MM.1S (cell line): ENCODE measurements around the gene FBN3.
"Not testable (repeated sequence)": the region's sequence is repeated elsewhere in the genome, so short reads cannot be mapped to it uniquely, and the experiment has no call there.

Experiments used
- DNase-seq: peaks from one replicate; pipeline ENCODE4 v3.0.0-alpha.2; 2015
- H2AFZ ChIP-seq: fragments of 300-600 bp; sonication (generic); 2 replicates; pipeline ENCODE4 v1.6.0; 2016; ENCODE audit warnings: antibody characterized with exemption, low read length
- H3F3A ChIP-seq: fragments of 300-600 bp; sonication (generic); 2 replicates; pipeline ENCODE4 v1.6.1; 2016; ENCODE audit warnings: mild to moderate bottlenecking, antibody characterized with exemption, low read length, moderate library complexity, mixed read lengths; ENCODE audit not compliant: insufficient read depth
- H3K27ac ChIP-seq: fragments of 300-600 bp; sonication (generic); 2 replicates; pipeline ENCODE4 v1.5.1; 2016; ENCODE audit warnings: mild to moderate bottlenecking, low read length
- H3K27me3 ChIP-seq: fragments of 300-600 bp; sonication (generic); replicated peaks from 2 replicates; pipeline ENCODE4 v1.6.0; 2016; ENCODE audit warnings: low read length; ENCODE audit not compliant: insufficient read depth
- H3K36me3 ChIP-seq: fragments of 300-600 bp; sonication (generic); replicated peaks from 2 replicates; pipeline ENCODE4 v1.6.1; 2016; ENCODE audit warnings: mild to moderate bottlenecking, low read length, mixed read lengths; ENCODE audit not compliant: insufficient read depth
- H3K4me1 ChIP-seq: fragments of 300-600 bp; sonication (generic); 2 replicates; pipeline ENCODE4 v1.6.1; 2016; ENCODE audit warnings: low read length, mixed read lengths
- H3K4me2 ChIP-seq: fragments of 300-600 bp; sonication (generic); 2 replicates; pipeline ENCODE4 v1.6.0; 2016; ENCODE audit warnings: low read depth, low read length
- H3K4me3 ChIP-seq: fragments of 300-600 bp; sonication (generic); 2 replicates; pipeline ENCODE4 v1.5.1; 2016; ENCODE audit warnings: low read length, mixed read lengths
- H3K79me2 ChIP-seq: fragments of 300-600 bp; sonication (generic); 2 replicates; pipeline ENCODE4 v1.6.1; 2016; ENCODE audit warnings: mixed run types, low read length, mixed read lengths
- H3K9ac ChIP-seq: fragments of 300-600 bp; sonication (generic); 2 replicates; pipeline ENCODE4 v1.6.1; 2016; ENCODE audit warnings: low read length, mixed read lengths
- H3K9me2 ChIP-seq: fragments of 300-600 bp; sonication (generic); replicated peaks from 2 replicates; pipeline ENCODE4 v1.6.1; 2016; ENCODE audit warnings: mild to moderate bottlenecking, low read length, mixed read lengths; ENCODE audit not compliant: insufficient read depth
- H3K9me3 ChIP-seq: fragments of 300-600 bp; sonication (generic); replicated peaks from 2 replicates; pipeline ENCODE4 v1.6.1; 2016; ENCODE audit warnings: mild to moderate bottlenecking, low read length, mixed read lengths; ENCODE audit not compliant: insufficient read depth
- H4K20me1 ChIP-seq: fragments of 300-600 bp; sonication (generic); 2 replicates; pipeline ENCODE4 v1.6.1; 2016; ENCODE audit warnings: mild to moderate bottlenecking, low read length, moderate library complexity, mixed read lengths; ENCODE audit not compliant: insufficient read depth
- CTCF ChIP-seq: fragments of 300-600 bp; sonication (generic); IDR thresholded peaks from 2 replicates; pipeline ENCODE4 v1.5.1; 2016; ENCODE audit warnings: antibody characterized with exemption, low read length, mixed read lengths
- EZH2 ChIP-seq: fragments of 300-600 bp; sonication (generic); optimal IDR thresholded peaks from 2 replicates; pipeline ENCODE3; 2017; ENCODE audit warnings: low read depth, mild to moderate bottlenecking, antibody characterized with exemption, low read length, mixed read lengths
- EZH2phosphoT487 ChIP-seq: fragments of 300-600 bp; sonication (generic); IDR thresholded peaks from 2 replicates; pipeline ENCODE4 v1.6.1; 2018; ENCODE audit warnings: antibody characterized with exemption, low read length

Gene FBN3

GRCh38 chr19:8155318-8155717 is 5.9 kb upstream of the FBN3 start:
- H2AFZ ChIP-seq, result no peak overlapping the region
- H3K79me2 ChIP-seq, result no peaks in the 10 kb centered on the region
- H3K27ac ChIP-seq, result no peak overlapping the region
- DNase-seq, result no peak
- no peaks in the 10 kb centered on the region for H3K36me3 ChIP-seq
- TF ChIP-seq EZH2phosphoT487, result no peak
- no peak for TF ChIP-seq CTCF
- no peak for TF ChIP-seq EZH2
- H3F3A ChIP-seq, result no peaks in the 10 kb centered on the region
- no peak overlapping the region for H3K4me2 ChIP-seq
- no peaks in the 10 kb centered on the region for H4K20me1 ChIP-seq
- no peak overlapping the region for H3K4me3 ChIP-seq
- peaks cover 75% of the 10 kb centered on the region for H3K27me3 ChIP-seq
- H3K4me1 ChIP-seq, result no peaks in the 10 kb centered on the region
- no peak overlapping the region for H3K9ac ChIP-seq
- H3K9me3 ChIP-seq, result no peaks in the 10 kb centered on the region
- H3K9me2 ChIP-seq, result no peaks in the 10 kb centered on the region

- not testable (repeated sequence) for H3K36me3 ChIP-seq, DNase-seq, H3K4me1 ChIP-seq, H3K79me2 ChIP-seq, H3K4me2 ChIP-seq, H3K9me2 ChIP-seq, H2AFZ ChIP-seq, H3K9ac ChIP-seq, H3F3A ChIP-seq, H3K4me3 ChIP-seq, H4K20me1 ChIP-seq, H3K9me3 ChIP-seq, H3K27ac ChIP-seq
- peaks cover 75% of the 10 kb centered on the region for H3K27me3 ChIP-seq
- TF ChIP-seq CTCF, result peak; percentile 25; the same call in 1 of the 2 replicates
These were observed 4.6 kb upstream of the FBN3 start for GRCh38 chr19:8154014-8154413.

- H3K27ac ChIP-seq, result no peak overlapping the region
- DNase-seq, result no peak
- H3K36me3 ChIP-seq, result no peaks in the 10 kb centered on the region
- no peaks in the 10 kb centered on the region for H3K9me3 ChIP-seq
- no peak overlapping the region for H3K4me2 ChIP-seq
- H3K9me2 ChIP-seq, result no peaks in the 10 kb centered on the region
- no peak overlapping the region for H3K9ac ChIP-seq
- peaks cover 82% of the 10 kb centered on the region for H3K27me3 ChIP-seq
- H3F3A ChIP-seq, result no peaks in the 10 kb centered on the region
- H3K4me3 ChIP-seq, result no peak overlapping the region
- no peak overlapping the region for H2AFZ ChIP-seq
- H3K4me1 ChIP-seq, result no peaks in the 10 kb centered on the region
- H4K20me1 ChIP-seq, result no peaks in the 10 kb centered on the region
- no peaks in the 10 kb centered on the region for H3K79me2 ChIP-seq
- TF ChIP-seq EZH2phosphoT487, result no peak
- TF ChIP-seq CTCF, result no peak
- TF ChIP-seq EZH2, result no peak
These were observed 2.3 kb upstream of the FBN3 start for GRCh38 chr19:8151767-8152035.
